Esophagus muscularis mucosa (tissue), 3 donors: ENCODE results near the gene CD19.

Experiments
- CTCF ChIP-seq, 3 experiments: fragments of 200-600 bp in 2 of 3; fragments of 450-650 bp in 1 of 3; sonication (generic) in 2 of 3; IDR thresholded peaks; one replicate each; pipeline ENCODE4 v1.5.1; 2017 to 2019; ENCODE audit warnings: antibody characterized with exemption in 3 of 3, mild to moderate bottlenecking in 2 of 3, moderate library complexity in 1 of 3
- EP300 ChIP-seq: sonication (generic); formaldehyde crosslinking; IDR thresholded peaks from one replicate; pipeline ENCODE4 v1.6.1; 2017; ENCODE audit warnings: antibody characterized with exemption

- no peak for TF ChIP-seq CTCF (IDR thresholded peaks at IDR 0.05)
- no peak for TF ChIP-seq EP300
Measured at GRCh38 chr16:28984619-28985135, 52.9 kb downstream of the CD19 start, which contains the start of gene LAT.
